GM18868 (cell line): Measurements from ENCODE around the gene HOXB9.

Experiments used
- ATAC-seq: cut with Tn5 transposase; IDR thresholded peaks from one replicate; pipeline ENCODE4 v1.9.1; 2021; ENCODE audit warnings: mild to moderate bottlenecking, moderate library complexity; ENCODE audit not compliant: unreplicated experiment

HOXB9 gene

GRCh38 chr17:48612854-48613691 is 13.1 kb downstream of the HOXB9 start:
- no peak for ATAC-seq

- no peak for ATAC-seq
Measured at GRCh38 chr17:48612456-48612853, 13.7 kb downstream of the HOXB9 start.

GRCh38 chr17:48611681-48612455 is 14.3 kb downstream of the HOXB9 start:
- ATAC-seq, result no peak

- no peak for ATAC-seq
Measured at GRCh38 chr17:48611213-48611612, 14.9 kb downstream of the HOXB9 start.

GRCh38 chr17:48610282-48611211 is 15.6 kb downstream of the HOXB9 start, which contains the start of gene HOXB7:
Gene HOXB7 (minus strand): TSS chr17:48611017. CDS start chr17:48610918, 99 bp downstream.
- ATAC-seq, result no peak

- ATAC-seq, result no peak
Measured at GRCh38 chr17:48609759-48610281, 16.3 kb downstream of the HOXB9 start.

- no peak for ATAC-seq
Measured at GRCh38 chr17:48609033-48609432, 17.1 kb downstream of the HOXB9 start.

- no peak for ATAC-seq
Measured at GRCh38 chr17:48608494-48608834, 17.7 kb downstream of the HOXB9 start.

GRCh38 chr17:48606892-48607614 is 19.1 kb downstream of the HOXB9 start:
- ATAC-seq, result no peak

GRCh38 chr17:48605991-48606891 is 19.9 kb downstream of the HOXB9 start:
- no peak for ATAC-seq

GRCh38 chr17:48605409-48605919 is 20.7 kb downstream of the HOXB9 start:
- no peak for ATAC-seq

GRCh38 chr17:48604770-48605329 is 21.3 kb downstream of the HOXB9 start, which contains the start of gene HOXB6:
Gene HOXB6 (minus strand): TSS chr17:48604986. CDS start chr17:48598150, 6,836 bp downstream.
- ATAC-seq, result no peak

- no peak for ATAC-seq
Measured at GRCh38 chr17:48603959-48604769, 22.0 kb downstream of the HOXB9 start.

GRCh38 chr17:48601539-48602425 is 24.4 kb downstream of the HOXB9 start:
- no peak for ATAC-seq

GRCh38 chr17:48601207-48601538 is 25.0 kb downstream of the HOXB9 start:
- no peak for ATAC-seq

GRCh38 chr17:48600244-48601098 is 25.7 kb downstream of the HOXB9 start:
- no peak for ATAC-seq
